NCI-H1105 treated with DMSO at 0.1 percent for 48 hours (cell line): ENCODE measurements around the gene AOC1.
"Not testable (repeated sequence)": the region's sequence is repeated elsewhere in the genome, so short reads cannot be mapped to it uniquely, and the experiment has no call there.

Experiments
- DNase-seq: peaks from one replicate; lab custom pipeline; 2025; lab: John Stamatoyannopoulos, UW

Gene AOC1

DNA sequence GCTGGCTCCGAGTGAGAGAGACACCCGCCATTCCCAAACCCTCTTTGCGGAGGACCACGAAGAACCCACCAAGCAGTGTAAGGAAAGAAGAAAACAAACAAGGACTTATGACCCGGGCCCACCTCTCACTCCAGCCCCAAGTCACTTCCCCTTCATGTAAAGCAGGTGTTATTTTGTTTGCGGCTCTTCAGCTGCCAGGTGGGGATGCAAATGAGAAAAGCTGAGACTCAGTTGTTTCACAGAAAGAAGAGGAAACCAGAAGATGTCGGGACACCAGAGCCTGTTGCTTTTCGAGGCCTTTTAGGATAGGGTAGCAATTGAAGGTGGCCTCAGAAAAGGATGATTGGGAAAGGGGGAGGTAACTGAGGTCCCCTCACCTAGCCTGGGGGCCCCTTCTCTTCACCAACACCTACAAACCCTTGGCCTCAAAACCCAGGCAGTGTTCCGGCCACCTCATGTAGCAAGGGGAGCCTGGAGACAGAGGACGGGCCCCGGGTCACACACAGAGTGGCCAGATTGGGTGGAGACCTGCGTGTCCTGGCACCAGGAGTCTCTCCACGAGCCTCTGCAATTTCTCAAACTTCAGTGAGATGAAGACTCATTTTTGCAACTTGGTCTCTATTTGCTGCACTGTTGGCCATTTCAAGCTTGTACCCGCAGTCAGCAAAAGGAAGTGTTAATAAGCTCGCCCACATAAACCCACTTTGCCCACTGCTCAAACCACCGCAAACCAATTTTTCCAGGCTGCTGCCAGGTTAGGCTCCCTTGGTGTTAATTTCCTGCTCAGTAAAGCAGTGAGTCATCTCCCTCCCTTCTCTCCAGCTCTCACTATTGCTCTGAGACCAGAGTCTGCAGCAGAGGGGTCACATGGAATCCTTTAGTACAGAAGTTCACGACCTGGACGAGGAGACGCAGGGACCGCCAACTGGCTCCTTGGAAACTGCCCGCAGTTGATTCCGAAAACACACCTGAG, 45.5 kb downstream of the AOC1 start:
- no peak for DNase-seq

- DNase-seq = peak; percentile 78
These were observed 46.2 kb downstream of the AOC1 start for GRCh38 chr7:150898475-150899011.

DNA sequence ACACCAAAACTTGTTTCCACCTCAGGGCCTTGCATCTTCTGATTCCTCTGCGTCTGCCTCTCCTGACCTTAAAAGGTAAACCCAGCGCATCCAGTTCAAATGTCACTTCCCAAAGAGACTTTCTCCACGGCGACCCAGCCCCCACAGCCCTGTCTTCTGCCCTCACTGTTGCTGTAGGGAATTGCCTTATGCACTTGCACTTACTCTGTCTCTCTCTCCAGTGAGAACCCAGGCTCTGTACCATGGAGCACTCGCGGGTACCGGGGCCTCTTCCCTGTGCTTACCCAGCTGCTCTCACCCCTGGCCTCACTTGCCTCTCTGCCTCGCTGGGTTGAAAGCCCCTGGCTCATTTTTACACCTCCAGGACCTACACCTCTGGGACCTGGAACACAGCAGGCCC, 48.4 kb downstream of the AOC1 start:
- DNase-seq = no peak

GRCh38 chr7:150901160-150902035, 49.1 kb downstream of the AOC1 start:
- DNase-seq = peak; percentile 54

- no peak for DNase-seq
These were observed 50.0 kb downstream of the AOC1 start for GRCh38 chr7:150902078-150903033.

GRCh38 chr7:150903606-150904005, 51.3 kb downstream of the AOC1 start:
- peak; percentile 65 for DNase-seq

DNA sequence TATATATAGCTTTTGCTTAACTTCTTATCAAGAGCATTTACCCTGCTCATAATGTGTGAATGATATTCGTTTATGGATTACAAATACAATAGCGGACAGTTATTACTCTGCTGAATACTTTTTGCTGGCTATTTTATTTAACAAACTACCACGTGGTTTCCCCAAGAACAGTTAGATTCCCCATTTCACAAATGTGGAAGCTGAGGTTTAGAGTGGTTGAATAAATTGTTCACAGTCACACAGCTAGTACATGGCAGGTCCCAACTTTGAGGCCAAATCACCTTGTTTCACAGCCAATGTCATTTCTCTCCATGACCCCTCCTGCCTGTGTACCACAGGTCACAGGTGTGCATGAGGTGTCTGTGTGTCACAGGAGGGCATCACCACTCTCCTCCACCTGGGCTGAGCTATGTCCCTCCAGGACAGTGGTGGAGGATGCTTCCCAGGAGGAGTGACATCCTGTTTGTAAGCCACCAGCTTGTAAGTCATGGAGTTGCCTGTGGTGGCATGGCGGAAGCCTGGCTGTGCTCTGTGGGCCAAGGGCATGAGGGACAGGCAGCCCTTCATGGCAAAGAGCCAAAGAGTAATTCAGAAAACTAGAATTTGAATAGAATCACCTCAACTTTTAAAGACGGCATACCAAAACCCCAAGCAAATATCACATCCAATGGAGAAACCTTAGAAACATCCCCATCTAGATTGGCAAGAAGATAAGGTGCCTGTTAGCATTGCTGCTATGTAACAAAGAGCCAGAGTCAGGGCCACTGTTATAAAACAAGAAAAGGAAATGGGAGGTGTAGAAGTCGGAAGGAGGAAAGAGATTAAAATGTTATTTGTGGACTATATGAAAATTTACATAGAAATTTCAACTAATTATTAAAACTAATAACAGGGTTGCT, 51.9 kb downstream of the AOC1 start:
- no peak for DNase-seq

- no peak for DNase-seq
These were observed 55.9 kb downstream of the AOC1 start for GRCh38 chr7:150908173-150908572.

DNA sequence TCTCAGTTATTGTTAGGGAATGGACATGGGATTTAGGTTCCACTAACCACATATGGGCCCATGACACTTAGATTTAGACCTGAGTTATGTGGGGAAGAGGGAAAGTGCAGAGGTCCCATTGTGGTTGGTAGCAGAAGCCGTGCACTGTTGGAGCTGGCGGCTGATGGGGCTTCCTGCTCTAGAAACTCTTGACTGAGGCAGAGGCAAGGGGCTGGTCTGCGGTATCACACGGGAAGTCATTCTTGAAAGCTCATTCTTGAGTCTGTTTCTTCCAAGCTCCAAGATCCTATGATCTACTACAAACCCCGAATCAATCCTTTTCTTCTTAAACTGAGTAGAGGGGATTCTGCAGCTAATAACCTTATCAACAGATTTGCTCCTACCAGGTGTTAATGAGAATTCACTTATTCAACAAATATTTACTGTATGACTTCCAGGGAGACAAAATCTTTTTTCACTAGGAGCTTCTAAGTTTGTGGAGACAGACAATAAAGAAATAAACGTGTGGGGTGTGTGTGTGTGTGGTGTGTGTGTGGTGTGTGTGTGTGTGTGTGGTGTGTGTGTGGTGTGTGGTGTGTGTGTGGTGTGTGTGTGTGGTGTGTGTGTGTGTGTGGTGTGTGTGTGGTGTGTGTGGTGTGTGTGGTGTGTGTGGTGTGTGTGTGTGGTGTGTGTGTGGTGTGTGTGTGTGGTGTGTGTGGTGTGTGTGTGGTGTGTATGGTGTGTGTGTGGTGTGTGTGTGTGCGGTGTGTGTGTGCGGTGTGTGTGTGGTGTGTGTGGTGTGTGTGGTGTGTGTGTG, 57.1 kb downstream of the AOC1 start:
- DNase-seq = no peak

- not testable (repeated sequence) for DNase-seq
These were observed 58.1 kb downstream of the AOC1 start for GRCh38 chr7:150910305-150910995.

GRCh38 chr7:150910996-150911422, 58.7 kb downstream of the AOC1 start:
- DNase-seq = no peak
